ENCODE results near the gene SLC22A6. TPM values are rescaled to one million over a fixed set of nuclear protein-coding genes. Genes with fewer than 3 reads are reported as not detected.

SLC22A6 gene
- total RNA-seq, 3 donors from 2014 or later (not counting 1 experiment from before 2014, with no cell fraction given), result not detected

DNA sequence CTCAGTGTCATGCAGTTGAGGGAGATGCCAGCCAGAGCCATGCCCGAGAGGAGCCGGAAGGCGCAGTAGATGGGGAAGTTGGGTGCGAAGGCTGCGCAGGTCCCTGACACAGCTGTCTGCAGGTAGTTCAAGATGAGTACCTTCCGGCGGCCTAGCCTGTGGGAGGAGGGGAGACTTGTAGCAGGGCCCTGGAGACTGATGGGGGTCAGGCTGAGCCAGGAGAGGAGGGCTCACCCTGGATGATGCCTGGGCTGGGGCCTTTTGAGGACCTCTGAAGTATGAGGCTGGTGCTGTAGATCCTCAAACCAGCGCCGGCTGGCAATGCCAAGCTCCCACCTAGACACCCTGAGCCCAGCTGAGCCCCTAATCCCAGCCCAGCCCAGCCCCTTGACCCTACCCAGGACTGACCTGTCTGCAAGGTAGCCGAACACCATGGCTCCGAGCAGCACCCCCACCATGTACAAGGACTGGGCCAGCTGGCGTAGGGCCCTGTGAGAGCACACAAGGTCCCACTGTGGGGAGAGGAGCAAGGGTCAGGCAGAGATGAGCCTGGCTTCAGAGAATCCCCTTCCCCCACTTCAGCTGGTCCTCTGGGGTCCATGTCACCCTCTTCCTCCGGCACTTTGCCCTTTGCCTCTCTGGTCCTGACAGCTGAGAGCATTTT, 1.1 kb downstream of the SLC22A6 start:
- TF ChIP-seq, protein P1, sequence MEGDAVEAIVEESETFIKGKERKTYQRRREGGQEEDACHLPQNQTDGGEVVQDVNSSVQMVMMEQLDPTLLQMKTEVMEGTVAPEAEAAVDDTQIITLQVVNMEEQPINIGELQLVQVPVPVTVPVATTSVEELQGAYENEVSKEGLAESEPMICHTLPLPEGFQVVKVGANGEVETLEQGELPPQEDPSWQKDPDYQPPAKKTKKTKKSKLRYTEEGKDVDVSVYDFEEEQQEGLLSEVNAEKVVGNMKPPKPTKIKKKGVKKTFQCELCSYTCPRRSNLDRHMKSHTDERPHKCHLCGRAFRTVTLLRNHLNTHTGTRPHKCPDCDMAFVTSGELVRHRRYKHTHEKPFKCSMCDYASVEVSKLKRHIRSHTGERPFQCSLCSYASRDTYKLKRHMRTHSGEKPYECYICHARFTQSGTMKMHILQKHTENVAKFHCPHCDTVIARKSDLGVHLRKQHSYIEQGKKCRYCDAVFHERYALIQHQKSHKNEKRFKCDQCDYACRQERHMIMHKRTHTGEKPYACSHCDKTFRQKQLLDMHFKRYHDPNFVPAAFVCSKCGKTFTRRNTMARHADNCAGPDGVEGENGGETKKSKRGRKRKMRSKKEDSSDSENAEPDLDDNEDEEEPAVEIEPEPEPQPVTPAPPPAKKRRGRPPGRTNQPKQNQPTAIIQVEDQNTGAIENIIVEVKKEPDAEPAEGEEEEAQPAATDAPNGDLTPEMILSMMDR (IDR thresholded peaks at IDR 0.05), result no peak
- Mint-ChIP-seq H3K9me3 (no peaks in the 10 kb centered on the region), H3K36me3 (no peaks in the 10 kb centered on the region), H3K4me3 (no peak overlapping the region), H3K4me1 (no peaks in the 10 kb centered on the region), H3K27ac (no peak overlapping the region), H3K27me3 (ENCODE audit: low read depth in 2 of 2) (peaks cover 3 to 21% of the 10 kb centered on the region in 2 donors)
- Histone ChIP-seq H3K27ac (ENCODE audit: low read length) (no peak overlapping the region), H3K27me3 (ENCODE audit: control insufficient read depth, insufficient read depth, low read length) (no peaks in the 10 kb centered on the region), H3K9me3 (ENCODE audit: control insufficient read depth, insufficient read depth, low read length) (no peaks in the 10 kb centered on the region), H3K4me3 (ENCODE audit: low read length) (no peak overlapping the region), H3K36me3 (ENCODE audit: control insufficient read depth, insufficient read depth, low read length) (no peaks in the 10 kb centered on the region), H3K4me1 (ENCODE audit: control insufficient read depth, insufficient read depth, low read length) (no peaks in the 10 kb centered on the region)
- no peak for ATAC-seq
- intact Hi-C loops (cut with micrococcal nuclease), result no loop called here
- no peak for DNase-seq
- 91% methylated on average over 13 of the region's 13 CpGs for WGBS (ENCODE audit: insufficient coverage)

- no peaks in the 10 kb centered on the region for H3K9me3 ChIP-seq (ENCODE audit: control insufficient read depth, insufficient read depth, low read length)
- intact Hi-C loops (cut with micrococcal nuclease), result no loop called here
- ATAC-seq (no peak), DNase-seq (no peak)
- Mint-ChIP-seq H3K4me1 (no peaks in the 10 kb centered on the region), H3K27me3 (ENCODE audit: low read depth in 2 of 2) (peaks cover 3 to 14% of the 10 kb centered on the region in 2 donors), H3K9me3 (no peaks in the 10 kb centered on the region), H3K4me3 (no peak overlapping the region), H3K27ac (no peak overlapping the region), H3K36me3 (no peaks in the 10 kb centered on the region)
- H3K4me1 ChIP-seq (ENCODE audit: control insufficient read depth, insufficient read depth, low read length), result no peaks in the 10 kb centered on the region
- H3K4me3 ChIP-seq (ENCODE audit: low read length), result no peak overlapping the region
- 76% methylated on average over 6 of the region's 7 CpGs for WGBS (ENCODE audit: insufficient coverage)
- no peaks in the 10 kb centered on the region for H3K36me3 ChIP-seq (ENCODE audit: control insufficient read depth, insufficient read depth, low read length)
- H3K27me3 ChIP-seq (ENCODE audit: control insufficient read depth, insufficient read depth, low read length), result no peaks in the 10 kb centered on the region
- TF ChIP-seq, protein P1 (IDR thresholded peaks at IDR 0.05), result no peak
- H3K27ac ChIP-seq (ENCODE audit: low read length), result no peak overlapping the region
Measured at GRCh38 chr11:62981743-62982142, 3.0 kb downstream of the SLC22A6 start.

GRCh38 chr11:62980133-62980760, 4.5 kb downstream of the SLC22A6 start:
- Histone ChIP-seq H3K27ac (ENCODE audit: low read length) (no peak overlapping the region), H3K27me3 (ENCODE audit: control insufficient read depth, insufficient read depth, low read length) (no peaks in the 10 kb centered on the region), H3K4me1 (ENCODE audit: control insufficient read depth, insufficient read depth, low read length) (no peaks in the 10 kb centered on the region), H3K36me3 (ENCODE audit: control insufficient read depth, insufficient read depth, low read length) (no peaks in the 10 kb centered on the region), H3K4me3 (ENCODE audit: low read length) (no peak overlapping the region), H3K9me3 (ENCODE audit: control insufficient read depth, insufficient read depth, low read length) (no peaks in the 10 kb centered on the region)
- DNase-seq (no peak), ATAC-seq (no peak)
- Mint-ChIP-seq H3K4me1 (no peaks in the 10 kb centered on the region), H3K27me3 (ENCODE audit: low read depth in 2 of 2) (peaks cover 3 to 14% of the 10 kb centered on the region in 2 donors), H3K27ac (no peak overlapping the region), H3K4me3 (no peak overlapping the region), H3K36me3 (no peaks in the 10 kb centered on the region), H3K9me3 (no peaks in the 10 kb centered on the region)
- intact Hi-C loops (cut with micrococcal nuclease), result no loop called here
- 61% methylated on average over 1 of the region's 1 CpG for WGBS (ENCODE audit: insufficient coverage)
- TF ChIP-seq, protein P1 (IDR thresholded peaks at IDR 0.05), result no peak
